ENCODE measurements around the gene FCER1G. TPM values are rescaled to one million over a fixed set of nuclear protein-coding genes. Genes with fewer than 3 reads are reported as not detected.
A peak's percentile ranks its signal among the peaks of the same experiment; 100 is the strongest.

The FCER1G gene
- total RNA-seq, 1 experiment from 2014 or later, result not detected

GRCh38 chr1:161192476-161193465, 22.3 kb upstream of the FCER1G start:
- peak; percentile 85 for DNase-seq
- Histone ChIP-seq H3K79me2 (ENCODE audit: low read length) (no peaks in the 10 kb centered on the region), H3K9me3 (ENCODE audit: low read length) (no peaks in the 10 kb centered on the region), H3K4me1 (ENCODE audit: insufficient read depth, low read length) (no peaks in the 10 kb centered on the region), H3K4me3 (ENCODE audit: low read length) (no peak overlapping the region), H3K9me2 (replicated peaks; ENCODE audit: low read length) (no peaks in the 10 kb centered on the region), H2AFZ (ENCODE audit: low read length) (peak overlapping the region; percentile 59), H3F3A (ENCODE audit: low read length, unreplicated experiment) (no peaks in the 10 kb centered on the region), H3K27ac (ENCODE audit: low read length) (no peak overlapping the region), H3K4me2 (ENCODE audit: low read length) (0 out of 2 replicates have a peak overlapping the region, but pooled peaks have one; percentile 1), H3K9ac (ENCODE audit: low read length) (no peak overlapping the region), H3K27me3 (ENCODE audit: low read length) (no peaks in the 10 kb centered on the region), H3K36me3 (ENCODE audit: low read depth, low read length) (no peaks in the 10 kb centered on the region), H4K20me1 (ENCODE audit: low read length) (no peaks in the 10 kb centered on the region)
- TF ChIP-seq EZH2 (IDR thresholded peaks at IDR 0.05; ENCODE audit: low read length, unreplicated experiment) (no peak), EZH2phosphoT487 (IDR thresholded peaks at IDR 0.05; ENCODE audit: borderline replicate concordance, low read length) (no peak)
- TF ChIP-seq, protein P1, sequence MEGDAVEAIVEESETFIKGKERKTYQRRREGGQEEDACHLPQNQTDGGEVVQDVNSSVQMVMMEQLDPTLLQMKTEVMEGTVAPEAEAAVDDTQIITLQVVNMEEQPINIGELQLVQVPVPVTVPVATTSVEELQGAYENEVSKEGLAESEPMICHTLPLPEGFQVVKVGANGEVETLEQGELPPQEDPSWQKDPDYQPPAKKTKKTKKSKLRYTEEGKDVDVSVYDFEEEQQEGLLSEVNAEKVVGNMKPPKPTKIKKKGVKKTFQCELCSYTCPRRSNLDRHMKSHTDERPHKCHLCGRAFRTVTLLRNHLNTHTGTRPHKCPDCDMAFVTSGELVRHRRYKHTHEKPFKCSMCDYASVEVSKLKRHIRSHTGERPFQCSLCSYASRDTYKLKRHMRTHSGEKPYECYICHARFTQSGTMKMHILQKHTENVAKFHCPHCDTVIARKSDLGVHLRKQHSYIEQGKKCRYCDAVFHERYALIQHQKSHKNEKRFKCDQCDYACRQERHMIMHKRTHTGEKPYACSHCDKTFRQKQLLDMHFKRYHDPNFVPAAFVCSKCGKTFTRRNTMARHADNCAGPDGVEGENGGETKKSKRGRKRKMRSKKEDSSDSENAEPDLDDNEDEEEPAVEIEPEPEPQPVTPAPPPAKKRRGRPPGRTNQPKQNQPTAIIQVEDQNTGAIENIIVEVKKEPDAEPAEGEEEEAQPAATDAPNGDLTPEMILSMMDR (conservative IDR thresholded peaks at IDR 0.05; ENCODE audit: low read depth, low read length), result peak; percentile 96
- intact Hi-C loops (cut with micrococcal nuclease), result loop anchor here (1.0 kb wide), 2 partner anchors 33 to 182 kb away; no protein-coding TSS in a partner anchor
- BruUV-seq (replicated peaks), result no TSS peak
- ATAC-seq, result peak; percentile 92
- ChIA-PET POLR2A (ENCODE audit: unreplicated experiment) (no interaction called here), CTCF (no interaction called here)

DNA sequence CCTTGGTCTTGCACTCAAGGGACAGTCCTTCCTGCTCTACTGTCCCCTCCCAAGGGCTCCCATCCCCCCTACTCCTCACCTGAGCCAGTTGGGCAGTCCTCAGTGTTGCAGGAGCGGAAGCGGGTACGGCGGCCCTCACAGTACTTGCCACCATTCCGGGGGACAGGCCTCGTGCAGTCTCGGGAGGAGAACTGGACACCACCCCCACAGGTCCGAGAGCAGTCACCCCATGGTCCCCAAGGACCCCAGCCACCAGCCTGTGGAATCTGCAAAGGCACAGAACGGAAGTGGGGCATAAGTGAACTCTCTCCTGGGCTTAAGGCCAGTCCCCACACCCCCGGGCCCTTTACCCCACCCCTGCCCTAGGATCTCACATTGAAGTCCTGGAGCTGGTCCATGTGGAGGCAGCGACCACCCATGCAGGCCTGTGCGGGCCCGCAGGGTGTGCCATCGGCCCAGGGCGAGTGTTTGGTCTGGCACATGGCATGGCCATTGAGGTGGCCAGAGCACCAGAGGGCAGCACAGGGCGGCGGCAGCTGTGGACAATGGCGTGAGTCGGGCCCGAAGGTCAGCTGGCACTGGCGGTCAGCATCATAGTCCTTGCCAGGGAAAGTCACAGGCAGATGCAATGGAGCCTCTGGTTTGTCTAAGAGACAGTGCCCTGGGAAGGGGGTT, 21.4 kb upstream of the FCER1G start:
- Histone ChIP-seq H3K79me2 (ENCODE audit: low read length) (no peaks in the 10 kb centered on the region), H3K27me3 (ENCODE audit: low read length) (no peaks in the 10 kb centered on the region), H3K9me3 (ENCODE audit: low read length) (no peaks in the 10 kb centered on the region), H3K4me3 (ENCODE audit: low read length) (no peak overlapping the region), H3K36me3 (ENCODE audit: low read depth, low read length) (no peaks in the 10 kb centered on the region), H4K20me1 (ENCODE audit: low read length) (no peaks in the 10 kb centered on the region), H2AFZ (ENCODE audit: low read length) (peak overlapping the region; percentile 28; the same call in 1 of the 2 replicates), H3K9ac (ENCODE audit: low read length) (no peak overlapping the region), H3K4me2 (ENCODE audit: low read length) (no peak overlapping the region), H3K9me2 (replicated peaks; ENCODE audit: low read length) (no peaks in the 10 kb centered on the region), H3K27ac (ENCODE audit: low read length) (no peak overlapping the region), H3K4me1 (ENCODE audit: insufficient read depth, low read length) (peaks cover 5% of the 10 kb centered on the region; the same call in 1 of the 2 replicates), H3F3A (ENCODE audit: low read length, unreplicated experiment) (no peaks in the 10 kb centered on the region)
- DNase-seq, result no peak
- intact Hi-C loops (cut with micrococcal nuclease), result no loop called here
- peak; percentile 34 for ATAC-seq
- CTCF ChIA-PET, result interaction anchor here (0.8 to 1.6 kb wide), 3 partner anchors 27 to 181 kb away, joined by 3 to 8 read pairs (median 5); partner anchors contain the start of gene TOMM40L
- no TSS peak for BruUV-seq (replicated peaks)
- POLR2A ChIA-PET (ENCODE audit: unreplicated experiment), result no interaction called here
- TF ChIP-seq EZH2 (IDR thresholded peaks at IDR 0.05; ENCODE audit: low read length, unreplicated experiment) (no peak), EZH2phosphoT487 (IDR thresholded peaks at IDR 0.05; ENCODE audit: borderline replicate concordance, low read length) (no peak)
- TF ChIP-seq, protein P1 (conservative IDR thresholded peaks at IDR 0.05; ENCODE audit: low read depth, low read length), result peak; percentile 19; the same call in 1 of the 2 replicates
